GM11168 (cell line): ENCODE data around the gene KCTD11.
"Not testable (repeated sequence)": the region's sequence is repeated elsewhere in the genome, so short reads cannot be mapped to it uniquely, and the experiment has no call there.

Experiments
- in situ Hi-C: fragments of 300-500 bp; cut with MboI; formaldehyde crosslinking; loops from one replicate; pipeline ENCODE4 v1.12.0; 2022; ENCODE audit warnings: low sequenced_read_pairs; ENCODE audit not compliant: unreplicated experiment

The KCTD11 gene

DNA sequence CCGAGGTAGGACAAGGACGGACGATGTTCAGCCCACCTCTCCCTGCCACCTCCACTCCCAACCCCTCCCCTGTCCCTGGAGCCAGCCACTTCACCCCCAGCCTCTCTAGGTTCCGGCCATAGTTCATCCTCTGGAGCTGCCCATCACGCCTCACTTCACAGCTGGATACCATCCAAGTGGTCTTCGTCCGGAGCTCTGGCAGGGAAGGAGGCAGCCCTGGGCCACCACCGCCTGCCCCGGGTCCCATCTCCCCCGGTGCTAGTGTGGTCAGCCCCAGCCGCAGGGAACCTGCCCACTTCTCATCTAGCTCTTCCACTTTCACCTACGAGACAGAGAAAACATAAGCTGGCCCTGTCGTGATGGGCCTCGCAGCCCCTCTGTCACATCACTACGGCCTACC lies 30.5 kb upstream of the KCTD11 start:
- in situ Hi-C loops, result no loop called here

DNA sequence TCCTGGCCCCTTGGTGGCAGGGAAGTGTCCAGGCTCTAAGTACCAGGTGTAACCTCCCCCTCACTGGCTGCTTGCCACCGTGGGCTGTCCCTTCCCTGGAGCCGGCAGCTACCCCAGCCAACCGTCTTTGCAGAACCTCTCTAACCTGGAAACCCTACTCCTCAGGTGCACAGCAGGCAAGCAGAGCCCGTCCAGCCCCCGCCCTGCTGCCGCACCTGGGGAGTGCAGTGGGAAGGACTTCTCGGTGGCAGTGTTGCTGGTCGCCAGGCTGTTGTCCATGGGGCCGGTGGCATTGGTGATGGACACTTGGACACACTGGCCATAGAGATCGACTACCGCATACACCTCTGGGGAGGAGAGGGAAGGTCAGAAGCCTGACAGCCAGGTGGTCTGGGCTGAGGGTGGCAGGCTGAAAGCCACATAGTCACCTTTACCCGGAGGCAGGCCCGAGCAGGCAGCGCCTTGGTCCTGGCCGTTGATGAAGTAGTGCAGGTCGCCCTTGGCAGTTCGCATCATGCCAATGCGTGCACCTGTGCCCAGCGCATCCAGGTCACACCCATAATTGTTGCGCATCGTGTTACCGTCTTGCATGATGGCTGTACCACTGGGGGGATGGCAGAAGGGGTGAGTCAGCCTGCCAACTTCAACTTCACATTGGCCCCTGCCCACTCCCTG lies 29.3 kb upstream of the KCTD11 start:
- in situ Hi-C loops, result no loop called here

- in situ Hi-C loops, result no loop called here
Measured at GRCh38 chr17:7323731-7324437, 28.1 kb upstream of the KCTD11 start.

DNA sequence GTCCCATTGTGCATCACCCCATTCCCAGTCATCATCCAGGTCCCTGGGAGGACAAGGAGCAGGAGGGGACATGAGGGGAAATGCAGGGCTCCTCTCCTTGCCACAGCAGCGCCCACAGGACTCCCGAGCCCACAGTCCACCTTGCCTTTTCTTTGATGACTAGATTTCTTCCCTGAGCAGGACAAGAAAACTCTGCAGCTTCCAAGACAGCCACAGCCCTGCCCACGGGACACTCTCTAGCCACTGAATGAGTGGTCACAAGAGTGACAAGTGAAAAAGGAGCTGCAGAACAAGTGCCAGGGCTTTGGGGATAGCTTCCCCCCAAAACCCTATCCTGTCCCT lies 27.6 kb upstream of the KCTD11 start:
- in situ Hi-C loops, result no loop called here

GRCh38 chr17:7325031-7325528 lies 26.9 kb upstream of the KCTD11 start:
- in situ Hi-C loops, result no loop called here

- in situ Hi-C loops, result no loop called here
Measured at GRCh38 chr17:7326186-7326585, 25.8 kb upstream of the KCTD11 start.

- in situ Hi-C loops, result no loop called here
Measured at GRCh38 chr17:7327056-7327455, 24.9 kb upstream of the KCTD11 start.

GRCh38 chr17:7327501-7327900 lies 24.5 kb upstream of the KCTD11 start:
- in situ Hi-C loops, result no loop called here

DNA sequence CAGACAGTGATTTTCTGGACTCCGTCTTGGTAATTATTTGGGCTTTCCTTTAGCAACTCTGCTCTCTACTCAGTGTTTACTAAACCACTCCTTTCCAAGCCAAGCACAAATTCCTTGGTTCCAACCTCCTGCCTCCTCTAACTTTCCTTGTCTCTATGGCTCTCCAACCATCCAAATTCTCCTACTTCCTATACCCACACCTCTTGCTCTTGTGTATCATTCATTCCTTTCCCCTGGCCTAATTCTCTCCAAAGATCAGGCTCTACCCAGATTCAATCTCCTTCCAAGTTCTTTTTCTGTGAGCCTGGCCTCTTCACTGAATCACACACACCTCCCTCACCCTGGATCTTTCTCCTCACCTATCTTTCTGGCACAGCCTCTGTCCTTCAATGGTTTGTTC lies 24.0 kb upstream of the KCTD11 start:
- in situ Hi-C loops, result no loop called here

- in situ Hi-C loops, result no loop called here
Measured at GRCh38 chr17:7328840-7329373, 23.1 kb upstream of the KCTD11 start, which contains the start of gene NEURL4. Gene NEURL4 (minus strand): TSS chr17:7329335. CDS start chr17:7329312, 23 bp downstream.

DNA sequence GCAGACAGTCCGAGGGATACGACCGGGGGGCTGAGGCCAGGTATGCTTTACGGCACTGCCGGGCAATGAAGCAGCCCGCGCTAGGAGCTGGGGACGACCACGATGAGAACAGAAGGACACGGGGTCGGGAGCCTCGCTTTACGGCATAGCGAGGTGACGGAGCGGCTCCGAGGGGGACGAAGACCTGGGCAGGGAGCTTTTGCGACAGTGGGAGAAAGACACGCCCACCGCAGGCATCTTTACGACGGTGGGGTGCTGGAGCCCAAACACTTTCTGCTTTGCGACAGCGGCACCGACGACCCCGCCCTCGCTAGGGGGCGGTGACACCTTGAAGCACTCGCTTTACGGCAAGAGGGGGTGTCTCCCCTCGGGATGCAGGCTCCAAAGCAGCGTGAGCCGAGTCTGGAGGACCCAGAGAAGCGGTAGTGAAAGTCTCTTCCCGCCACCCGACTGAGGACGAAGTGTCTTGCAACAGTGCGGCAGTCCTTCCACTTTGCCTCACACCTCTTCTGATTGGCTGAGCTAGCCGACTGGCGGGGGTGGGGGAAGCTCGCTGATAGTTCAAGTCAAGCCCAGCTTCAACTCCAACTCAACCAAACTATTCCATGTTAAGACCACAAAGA lies 22.5 kb upstream of the KCTD11 start:
- in situ Hi-C loops, result no loop called here

DNA sequence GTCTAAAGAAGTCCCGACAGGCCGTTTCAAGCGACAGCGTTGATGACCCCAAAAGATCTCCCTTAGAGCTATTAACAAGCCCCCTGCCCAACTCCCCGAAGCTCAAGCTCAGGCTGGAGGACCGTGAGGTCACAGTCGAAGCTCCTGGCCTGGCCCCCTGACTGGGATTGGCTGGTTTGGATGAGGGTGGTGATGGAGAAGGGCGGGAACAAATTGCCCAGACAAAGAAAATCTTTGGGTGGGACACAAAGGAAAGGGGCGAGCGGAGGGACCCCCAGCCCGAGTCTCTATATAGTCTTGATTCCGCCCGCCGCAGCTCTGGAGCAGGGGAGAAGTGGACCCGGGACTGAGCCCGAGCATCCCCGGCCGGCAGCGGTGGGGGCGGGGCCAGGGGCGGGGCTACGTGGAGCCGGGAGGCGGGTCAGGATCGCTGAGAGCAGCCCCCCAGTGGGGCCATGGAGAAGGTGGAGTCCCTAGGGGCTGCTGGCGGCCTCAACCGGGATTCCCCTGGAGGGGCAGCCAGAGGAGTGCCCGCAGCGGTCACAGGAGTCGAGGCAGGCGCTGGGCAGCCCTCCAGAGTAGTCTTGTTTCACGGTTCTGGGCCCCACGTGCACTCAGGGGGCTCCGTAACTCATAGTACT lies 21.8 kb upstream of the KCTD11 start:
- in situ Hi-C loops, result no loop called here

DNA sequence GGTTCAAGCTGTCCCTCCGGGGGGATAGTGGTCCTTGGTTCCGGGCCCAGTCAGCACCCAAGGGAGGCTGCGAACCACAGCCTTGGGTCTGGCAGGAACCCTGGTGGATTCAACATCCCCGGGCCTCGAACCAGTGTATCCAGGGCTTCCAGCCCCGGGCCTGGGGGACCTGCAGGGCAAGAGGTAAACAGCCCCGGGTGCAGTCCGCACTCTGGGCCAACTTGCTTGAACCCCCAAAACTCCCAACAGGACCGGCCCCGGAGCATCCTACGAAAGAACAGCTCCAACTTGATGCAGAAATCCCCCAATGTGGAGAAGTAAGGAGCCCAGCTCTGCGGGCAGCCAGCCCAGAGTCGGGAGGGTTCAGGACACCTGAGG lies 21.3 kb upstream of the KCTD11 start:
- in situ Hi-C loops, result no loop called here

- in situ Hi-C loops, result no loop called here
Measured at GRCh38 chr17:7332111-7332510, 19.9 kb upstream of the KCTD11 start.

- in situ Hi-C loops, result not testable (repeated sequence)
Measured at GRCh38 chr17:7332600-7333069, 19.3 kb upstream of the KCTD11 start.

GRCh38 chr17:7334938-7335538 lies 16.9 kb upstream of the KCTD11 start:
- in situ Hi-C loops, result no loop called here

DNA sequence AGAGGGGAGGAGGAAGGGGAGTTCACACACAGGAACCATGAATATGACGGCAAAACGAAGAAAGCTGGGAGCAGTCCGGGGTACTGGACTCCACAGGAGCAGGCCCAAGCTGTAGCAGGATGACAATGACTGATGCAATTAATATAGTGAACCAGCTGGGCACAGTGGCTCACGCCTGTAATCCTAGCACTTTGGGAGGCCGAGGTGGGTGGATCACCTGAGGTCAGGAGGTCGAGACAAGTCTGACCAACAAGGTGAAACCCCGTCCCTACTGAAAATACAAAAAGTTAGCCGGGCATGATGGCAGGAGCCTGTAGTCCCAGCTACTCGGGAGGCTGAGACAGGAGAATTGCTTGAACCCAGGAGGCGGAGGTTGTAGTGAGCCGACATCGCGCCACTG lies 16.2 kb upstream of the KCTD11 start:
- in situ Hi-C loops, result not testable (repeated sequence)

- in situ Hi-C loops, result no loop called here
Measured at GRCh38 chr17:7336240-7337175, 15.5 kb upstream of the KCTD11 start, which contains the start of gene ACAP1. Gene ACAP1 (plus strand): TSS chr17:7336529. CDS start chr17:7336735, 206 bp downstream.

GRCh38 chr17:7337600-7337999 lies 14.4 kb upstream of the KCTD11 start:
- in situ Hi-C loops, result not testable (repeated sequence)
